HepG2 (cell line): ENCODE results near the gene SPNS3. TPM values are rescaled to one million over a fixed set of nuclear protein-coding genes. Genes with fewer than 3 reads are reported as not detected.
A peak's percentile ranks its signal among the peaks of the same experiment; 100 is the strongest.

Experiments used
- BORCS8-MEF2B ChIP-seq: sonication (generic); formaldehyde crosslinking; IDR thresholded peaks from 2 replicates; pipeline ENCODE4 v1.8.0; 2022; ENCODE audit warnings: mild to moderate bottlenecking, missing genetic modification reagents
- ELK4 ChIP-seq: sonication (generic); formaldehyde crosslinking; IDR thresholded peaks from 2 replicates; pipeline ENCODE4 v1.9.0; 2021; ENCODE audit warnings: missing genetic modification reagents, borderline replicate concordance
- EZH2 ChIP-seq: conservative IDR thresholded peaks from 2 replicates; pipeline ENCODE4 v1.6.1; 2012; ENCODE audit warnings: mild to moderate bottlenecking, low read depth, low read length, moderate library complexity
- KDM4B ChIP-seq: sonication (generic); formaldehyde crosslinking; IDR thresholded peaks from 2 replicates; pipeline ENCODE4 v1.4.0; 2020; ENCODE audit warnings: missing genetic modification reagents
- SIX1 ChIP-seq: sonication (generic); formaldehyde crosslinking; IDR thresholded peaks from 2 replicates; pipeline ENCODE4 v1.4.0; 2020; ENCODE audit warnings: missing genetic modification reagents, borderline replicate concordance
- SP140L ChIP-seq: sonication (generic); formaldehyde crosslinking; IDR thresholded peaks from 2 replicates; pipeline ENCODE4 v1.4.0; 2020; ENCODE audit warnings: missing genetic modification reagents, borderline replicate concordance
- ZBED4 ChIP-seq: sonication (generic); formaldehyde crosslinking; IDR thresholded peaks from 2 replicates; pipeline ENCODE4 v1.4.0; 2020; ENCODE audit warnings: missing genetic modification reagents, borderline replicate concordance
- ZBTB10 ChIP-seq: sonication (generic); formaldehyde crosslinking; IDR thresholded peaks from 2 replicates; pipeline ENCODE4 v1.4.0; 2020; ENCODE audit warnings: missing genetic modification reagents, borderline replicate concordance
- ZNF224 ChIP-seq: sonication (generic); formaldehyde crosslinking; IDR thresholded peaks from 2 replicates; pipeline ENCODE4 v1.5.0; 2020; ENCODE audit warnings: mild to moderate bottlenecking, missing genetic modification reagents
- ZNF761 ChIP-seq: sonication (generic); formaldehyde crosslinking; conservative IDR thresholded peaks from 2 replicates; pipeline ENCODE4 v1.4.0; 2020; ENCODE audit warnings: mild to moderate bottlenecking, missing genetic modification reagents
- ZNF773 ChIP-seq: sonication (generic); formaldehyde crosslinking; IDR thresholded peaks from 2 replicates; pipeline ENCODE4 v1.4.0; 2020; ENCODE audit warnings: missing genetic modification reagents, borderline replicate concordance
- polyA plus RNA-seq, 8 experiments: library from polyadenylated mRNA; depleted of rRNA in 3 of 8; stranded (reverse) in 7 of 8; unstranded in 1 of 8; fragments of >200 nt; fragmentation: Illumina TruSeq in 4 of 8; extraction: Trizol in 4 of 8; gene quantifications; 2 replicates each; pipeline versions ENCODE4 v1.2.1 to v1.2.3, GENCODE V29; 2011 to 2016; ENCODE audit warnings: low read depth in 4 of 8, missing spikeins in 1 of 8, mixed read lengths in 1 of 8; ENCODE audit not compliant: insufficient read depth in 1 of 8
- total RNA-seq, 5 experiments: library from RNA; depleted of rRNA; stranded (reverse); fragments of >200 nt; fragmentation: Illumina TruSeq; extraction: Trizol; gene quantifications; 2 replicates each; pipeline ENCODE4 v1.2.3, GENCODE V29; 2016; ENCODE audit warnings: low read depth in 1 of 5

Gene SPNS3
- total and polyA plus RNA-seq, 2 of the 13 experiments (the other 11 are each of a cell fraction or from before 2014, with no cell fraction given), result not detected

- TF ChIP-seq ZNF761 (no peak), SP140L (CRISPR knock-in tag) (peak; percentile 94), ZBTB10 (CRISPR knock-in tag) (0 out of 2 replicates have a peak, but pooled peaks have one; percentile 50), BORCS8-MEF2B (CRISPR knock-in tag) (peak; percentile 96), SIX1 (0 out of 2 replicates have a peak, but pooled peaks have one; percentile 45), ZBED4 (CRISPR knock-in tag) (peak; percentile 75; the same call in 1 of the 2 replicates), ELK4 (CRISPR knock-in tag) (no peak), EZH2 (no peak), KDM4B (CRISPR knock-in tag) (0 out of 2 replicates have a peak, but pooled peaks have one; percentile 39), ZNF773 (0 out of 2 replicates have a peak, but pooled peaks have one; percentile 74), ZNF224 (CRISPR knock-in tag) (0 out of 2 replicates have a peak, but pooled peaks have one; percentile 66)
- TF ChIP-seq, all 625 proteins: peak for 277
Observed at GRCh38 chr17:4492721-4493561, 59.2 kb downstream of the SPNS3 start (continued).
